ENCODE results near the gene IGFBP5. TPM values are rescaled to one million over a fixed set of nuclear protein-coding genes. Genes with fewer than 3 reads are reported as not detected.

The IGFBP5 gene
- total and polyA plus RNA-seq, 7 experiments from 2014 or later = not detected

DNA sequence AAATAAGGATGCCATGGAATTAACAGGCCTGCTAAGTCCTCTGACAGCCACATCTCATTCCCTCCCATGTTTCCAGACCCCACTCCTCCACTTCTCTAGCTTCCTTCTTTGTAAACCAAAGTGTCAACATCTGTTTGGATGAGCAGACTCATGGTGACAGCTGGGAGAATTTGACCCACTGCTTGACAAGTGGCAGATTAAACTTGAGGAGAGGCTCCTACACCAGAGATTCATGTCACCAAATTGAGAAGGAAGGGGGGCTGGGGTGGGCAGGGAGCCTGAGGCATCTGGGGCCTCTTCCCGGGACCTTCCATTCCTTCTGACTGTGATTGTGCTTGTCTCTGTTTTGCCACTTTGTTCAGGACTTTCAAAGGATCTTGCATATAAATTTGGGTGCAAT lies 41.0 kb upstream of the IGFBP5 start:
- H3K4me1 ChIP-seq (ENCODE audit: control insufficient read depth in 2 of 2, insufficient read depth in 2 of 2, low read length in 2 of 2) = no peaks in the 10 kb centered on the region
- Mint-ChIP-seq H3K36me3 (no peaks in the 10 kb centered on the region), H3K27me3 (peaks cover 12 to 25% (median 17%) of the 10 kb centered on the region in 5 donors), H3K9me3 (no peaks in the 10 kb centered on the region), H3K4me1 (no peaks in the 10 kb centered on the region), H3K4me3 (no peak overlapping the region), H3K27ac (no peak overlapping the region)
- CTCF ChIA-PET = no interaction called here
- no peak overlapping the region for H3K27ac ChIP-seq (ENCODE audit: low read depth, low read length)
- no peaks in the 10 kb centered on the region for H3K27me3 ChIP-seq (ENCODE audit: control insufficient read depth in 2 of 2, insufficient read depth in 2 of 2, low read length in 2 of 2)
- H3K4me3 ChIP-seq (ENCODE audit: low read length) = no peak overlapping the region
- no peak for DNase-seq
- H3K36me3 ChIP-seq (ENCODE audit: control insufficient read depth in 2 of 3, insufficient read depth in 3 of 3, low read length in 3 of 3) = no peaks in the 10 kb centered on the region
- intact Hi-C loops (cut with micrococcal nuclease) = no loop called here
- no peaks in the 10 kb centered on the region for H3K9me3 ChIP-seq (ENCODE audit: control insufficient read depth in 2 of 3, low read length in 3 of 3)
- POLR2A ChIA-PET = no interaction called here
- no peak for ATAC-seq

DNA sequence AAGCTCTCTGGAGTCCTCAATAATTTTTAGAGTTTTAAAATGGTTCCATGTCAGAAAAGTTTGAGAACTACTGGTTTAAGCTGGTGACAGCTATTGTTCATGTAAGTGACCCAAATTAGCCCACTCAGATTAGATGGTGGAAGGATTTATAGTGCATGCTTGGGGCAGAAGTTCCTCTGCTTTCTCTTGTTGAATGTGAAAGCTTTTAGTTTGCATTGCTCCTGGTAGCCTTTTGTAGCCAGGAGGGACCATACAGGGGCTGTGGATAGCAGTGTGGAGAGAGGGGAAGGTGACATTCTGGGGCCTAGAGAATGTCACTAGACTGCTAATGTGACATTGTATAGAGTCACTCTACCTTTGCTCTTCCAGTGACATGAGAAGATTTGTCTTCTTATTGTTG lies 40.3 kb upstream of the IGFBP5 start:
- ChIA-PET CTCF (no interaction called here), POLR2A (no interaction called here)
- Histone ChIP-seq H3K27ac (ENCODE audit: low read depth, low read length) (no peak overlapping the region), H3K4me1 (ENCODE audit: control insufficient read depth in 2 of 2, insufficient read depth in 2 of 2, low read length in 2 of 2) (no peaks in the 10 kb centered on the region), H3K27me3 (ENCODE audit: control insufficient read depth in 2 of 2, insufficient read depth in 2 of 2, low read length in 2 of 2) (no peaks in the 10 kb centered on the region), H3K9me3 (ENCODE audit: control insufficient read depth in 2 of 3, low read length in 3 of 3) (no peaks in the 10 kb centered on the region), H3K4me3 (ENCODE audit: low read length) (no peak overlapping the region), H3K36me3 (ENCODE audit: control insufficient read depth in 2 of 3, insufficient read depth in 3 of 3, low read length in 3 of 3) (no peaks in the 10 kb centered on the region)
- Mint-ChIP-seq H3K36me3 (no peaks in the 10 kb centered on the region), H3K4me3 (no peak overlapping the region), H3K27me3 (peaks cover 9 to 20% (median 15%) of the 10 kb centered on the region in 5 donors), H3K9me3 (no peaks in the 10 kb centered on the region), H3K4me1 (no peaks in the 10 kb centered on the region), H3K27ac (no peak overlapping the region)
- DNase-seq (no peak), ATAC-seq (no peak)
- intact Hi-C loops (cut with micrococcal nuclease) = no loop called here

DNA sequence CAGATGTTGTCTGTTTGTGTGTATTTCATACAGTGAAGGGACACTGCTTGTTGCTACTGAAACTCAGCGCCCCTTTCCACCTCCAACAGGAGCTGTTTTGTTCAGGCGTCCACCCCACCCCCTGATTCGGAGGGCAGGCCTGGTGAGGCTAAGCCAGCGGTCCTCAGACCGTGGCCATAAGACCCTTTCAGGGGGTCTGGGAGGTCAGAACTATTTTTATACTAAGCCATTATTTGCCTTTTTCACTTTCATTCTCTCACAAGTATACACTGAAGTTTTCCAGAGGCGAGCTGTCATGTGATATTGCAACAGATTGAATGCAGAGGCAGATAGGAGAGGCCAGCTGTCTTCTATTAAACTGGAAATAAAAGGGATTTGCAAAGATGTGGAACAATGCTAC lies 39.7 kb upstream of the IGFBP5 start:
- no peak overlapping the region for H3K4me3 Mint-ChIP-seq
- ATAC-seq (no peak), DNase-seq (no peak)
- H3K4me1 Mint-ChIP-seq = no peaks in the 10 kb centered on the region
- no peak overlapping the region for H3K27ac Mint-ChIP-seq
- Histone ChIP-seq H3K4me1 (ENCODE audit: control insufficient read depth in 2 of 2, insufficient read depth in 2 of 2, low read length in 2 of 2) (no peaks in the 10 kb centered on the region), H3K27me3 (ENCODE audit: control insufficient read depth in 2 of 2, insufficient read depth in 2 of 2, low read length in 2 of 2) (no peaks in the 10 kb centered on the region), H3K27ac (ENCODE audit: low read depth, low read length) (no peak overlapping the region), H3K36me3 (ENCODE audit: control insufficient read depth in 2 of 3, insufficient read depth in 3 of 3, low read length in 3 of 3) (no peaks in the 10 kb centered on the region), H3K9me3 (ENCODE audit: control insufficient read depth in 2 of 3, low read length in 3 of 3) (no peaks in the 10 kb centered on the region), H3K4me3 (ENCODE audit: low read length) (no peak overlapping the region)
- ChIA-PET CTCF (no interaction called here), POLR2A (no interaction called here)
- no peaks in the 10 kb centered on the region for H3K9me3 Mint-ChIP-seq
- no peaks in the 10 kb centered on the region for H3K36me3 Mint-ChIP-seq
- H3K27me3 Mint-ChIP-seq = peaks cover 10 to 19% (median 13%) of the 10 kb centered on the region in 5 donors
- intact Hi-C loops (cut with micrococcal nuclease) = no loop called here

DNA sequence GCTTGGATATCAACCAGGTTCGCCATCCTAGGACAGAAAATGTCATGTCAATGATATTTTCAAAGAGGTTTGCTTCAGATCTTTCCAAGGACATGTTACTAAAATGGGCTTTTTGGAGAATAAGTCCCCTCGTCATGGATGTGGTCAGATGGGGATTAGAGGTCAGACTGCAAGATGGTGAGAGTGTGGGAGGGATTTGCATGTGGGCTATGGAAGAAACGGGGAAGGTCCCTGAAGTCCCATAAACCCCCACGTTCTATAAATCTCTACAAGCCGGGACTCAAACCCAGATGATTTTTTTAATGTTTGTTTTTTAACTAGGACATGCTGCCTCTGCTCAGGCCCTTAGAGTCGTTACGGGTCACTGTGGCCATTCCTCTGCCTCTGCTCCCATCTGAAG lies 37.7 kb upstream of the IGFBP5 start:
- POLR2A ChIA-PET = no interaction called here

DNA sequence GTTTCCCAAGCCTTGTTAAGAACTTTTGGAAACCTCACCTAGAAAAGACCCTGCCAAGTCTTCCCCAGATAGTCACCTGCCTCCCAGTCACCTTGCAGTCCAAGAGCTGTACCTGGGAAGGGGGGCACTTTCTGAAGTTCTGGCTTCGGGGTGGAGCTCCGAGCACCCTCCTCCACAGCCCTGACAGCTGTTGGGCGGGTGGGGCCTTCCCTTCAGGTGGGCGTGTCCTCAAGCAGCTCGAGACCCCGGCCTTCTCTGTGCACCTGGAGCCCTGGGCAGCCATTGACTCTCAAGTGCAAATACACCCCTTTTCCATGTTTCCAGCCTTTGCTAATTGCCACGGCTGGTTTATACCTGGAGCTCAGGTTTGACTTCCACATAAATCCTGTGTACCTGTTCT lies 37.0 kb upstream of the IGFBP5 start:
- no peak overlapping the region for H3K4me3 Mint-ChIP-seq
- intact Hi-C loops (cut with micrococcal nuclease) = no loop called here
- no peak overlapping the region for H3K27ac Mint-ChIP-seq
- Histone ChIP-seq H3K4me1 (ENCODE audit: control insufficient read depth in 2 of 2, insufficient read depth in 2 of 2, low read length in 2 of 2) (no peaks in the 10 kb centered on the region), H3K36me3 (ENCODE audit: control insufficient read depth in 2 of 3, insufficient read depth in 3 of 3, low read length in 3 of 3) (no peaks in the 10 kb centered on the region), H3K27me3 (ENCODE audit: control insufficient read depth in 2 of 2, insufficient read depth in 2 of 2, low read length in 2 of 2) (no peaks in the 10 kb centered on the region), H3K4me3 (ENCODE audit: low read length) (no peak overlapping the region), H3K27ac (ENCODE audit: low read depth, low read length) (no peak overlapping the region), H3K9me3 (ENCODE audit: control insufficient read depth in 2 of 3, low read length in 3 of 3) (no peaks in the 10 kb centered on the region)
- ATAC-seq = no peak
- no peaks in the 10 kb centered on the region for H3K36me3 Mint-ChIP-seq
- peaks cover 6 to 13% (median 8%) of the 10 kb centered on the region in 5 donors for H3K27me3 Mint-ChIP-seq
- ChIA-PET CTCF (no interaction called here), POLR2A (no interaction called here)
- DNase-seq = no peak
- H3K4me1 Mint-ChIP-seq = no peaks in the 10 kb centered on the region
- no peaks in the 10 kb centered on the region for H3K9me3 Mint-ChIP-seq

More for the DNA sequence above, 37.7 kb upstream of the IGFBP5 start:
- Mint-ChIP-seq H3K4me1 (no peaks in the 10 kb centered on the region), H3K27me3 (peaks cover 8 to 15% (median 13%) of the 10 kb centered on the region in 5 donors), H3K36me3 (no peaks in the 10 kb centered on the region), H3K4me3 (no peak overlapping the region), H3K27ac (no peak overlapping the region), H3K9me3 (no peaks in the 10 kb centered on the region)
- H3K36me3 ChIP-seq (ENCODE audit: control insufficient read depth in 2 of 3, insufficient read depth in 3 of 3, low read length in 3 of 3) = no peaks in the 10 kb centered on the region
- H3K4me3 ChIP-seq (ENCODE audit: low read length) = no peak overlapping the region
- H3K27me3 ChIP-seq (ENCODE audit: control insufficient read depth in 2 of 2, insufficient read depth in 2 of 2, low read length in 2 of 2) = no peaks in the 10 kb centered on the region
- DNase-seq = no peak
- CTCF ChIA-PET = no interaction called here
- intact Hi-C loops (cut with micrococcal nuclease) = no loop called here
- no peaks in the 10 kb centered on the region for H3K9me3 ChIP-seq (ENCODE audit: control insufficient read depth in 2 of 3, low read length in 3 of 3)
- no peak overlapping the region for H3K27ac ChIP-seq (ENCODE audit: low read depth, low read length)
- no peak for ATAC-seq
- H3K4me1 ChIP-seq (ENCODE audit: control insufficient read depth in 2 of 2, insufficient read depth in 2 of 2, low read length in 2 of 2) = no peaks in the 10 kb centered on the region

DNA sequence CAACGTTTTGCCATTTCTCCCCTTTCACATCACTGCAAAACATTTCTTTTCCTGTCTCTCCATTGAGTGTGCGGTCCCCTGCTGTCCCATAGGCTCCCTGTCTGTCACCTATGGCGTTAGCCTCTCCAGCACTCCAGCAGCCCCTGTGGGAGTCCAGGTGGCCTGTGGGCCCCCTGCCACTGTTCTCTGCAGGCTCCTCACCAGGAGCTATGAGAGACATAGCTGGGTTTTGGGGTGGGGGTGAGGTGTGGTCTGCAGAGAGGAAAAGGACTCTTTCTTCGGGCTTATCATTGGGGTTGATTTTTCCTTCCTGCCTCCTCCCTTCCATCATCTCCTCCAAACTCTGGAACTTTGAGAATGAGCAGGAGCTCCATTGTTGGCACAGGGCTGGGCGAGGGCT lies 36.1 kb upstream of the IGFBP5 start:
- Histone ChIP-seq H3K4me3 (ENCODE audit: low read length) (no peak overlapping the region), H3K27ac (ENCODE audit: low read depth, low read length) (no peak overlapping the region), H3K9me3 (ENCODE audit: control insufficient read depth in 2 of 3, low read length in 3 of 3) (no peaks in the 10 kb centered on the region), H3K36me3 (ENCODE audit: control insufficient read depth in 2 of 3, insufficient read depth in 3 of 3, low read length in 3 of 3) (no peaks in the 10 kb centered on the region), H3K4me1 (ENCODE audit: control insufficient read depth in 2 of 2, insufficient read depth in 2 of 2, low read length in 2 of 2) (no peaks in the 10 kb centered on the region), H3K27me3 (ENCODE audit: control insufficient read depth in 2 of 2, insufficient read depth in 2 of 2, low read length in 2 of 2) (no peaks in the 10 kb centered on the region)
- intact Hi-C loops (cut with micrococcal nuclease) = no loop called here
- no peaks in the 10 kb centered on the region for H3K4me1 Mint-ChIP-seq
- no peak overlapping the region for H3K27ac Mint-ChIP-seq
- CTCF ChIA-PET = no interaction called here
- no peaks in the 10 kb centered on the region for H3K36me3 Mint-ChIP-seq
- POLR2A ChIA-PET = no interaction called here
- no peaks in the 10 kb centered on the region for H3K9me3 Mint-ChIP-seq
- H3K27me3 Mint-ChIP-seq = peaks cover 1 to 13% (median 6%) of the 10 kb centered on the region in 5 donors
- H3K4me3 Mint-ChIP-seq = no peak overlapping the region
- DNase-seq = no peak
- ATAC-seq = no peak

DNA sequence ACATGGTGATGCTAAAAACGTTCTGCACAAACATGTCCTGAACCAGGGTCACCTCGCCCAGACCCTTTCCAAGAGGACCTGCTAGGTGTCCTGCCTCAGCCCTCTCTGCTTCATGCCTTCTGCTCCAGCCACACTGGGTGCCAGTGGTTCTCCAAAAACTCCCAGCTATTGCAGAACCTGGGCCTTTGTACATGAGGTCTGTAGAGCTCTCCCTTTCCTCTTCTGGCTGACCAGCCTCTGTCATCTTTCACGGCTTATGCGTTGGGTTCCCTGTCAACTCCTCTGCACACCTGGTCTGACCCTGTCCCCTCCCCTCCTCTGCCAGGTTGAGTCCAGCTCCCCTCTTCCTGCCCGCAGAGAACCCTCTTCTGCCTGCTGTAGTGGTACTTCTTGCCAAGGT lies 35.5 kb upstream of the IGFBP5 start:
- Mint-ChIP-seq H3K9me3 (no peaks in the 10 kb centered on the region), H3K4me1 (no peaks in the 10 kb centered on the region), H3K36me3 (no peaks in the 10 kb centered on the region), H3K27me3 (peaks cover 1 to 13% (median 6%) of the 10 kb centered on the region in 5 donors), H3K4me3 (no peak overlapping the region), H3K27ac (no peak overlapping the region)
- Histone ChIP-seq H3K36me3 (ENCODE audit: control insufficient read depth in 2 of 3, insufficient read depth in 3 of 3, low read length in 3 of 3) (no peaks in the 10 kb centered on the region), H3K27ac (ENCODE audit: low read depth, low read length) (no peak overlapping the region), H3K27me3 (ENCODE audit: control insufficient read depth in 2 of 2, insufficient read depth in 2 of 2, low read length in 2 of 2) (no peaks in the 10 kb centered on the region), H3K9me3 (ENCODE audit: control insufficient read depth in 2 of 3, low read length in 3 of 3) (no peaks in the 10 kb centered on the region), H3K4me1 (ENCODE audit: control insufficient read depth in 2 of 2, insufficient read depth in 2 of 2, low read length in 2 of 2) (no peaks in the 10 kb centered on the region), H3K4me3 (ENCODE audit: low read length) (no peak overlapping the region)
- ATAC-seq (no peak), DNase-seq (no peak)
- POLR2A ChIA-PET = no interaction called here
- CTCF ChIA-PET = no interaction called here
- intact Hi-C loops (cut with micrococcal nuclease) = no loop called here

All from naive thymus-derived CD4-positive, alpha-beta T cell (primary cell).